PC-9 (cell line): ENCODE measurements around the gene NKAIN1.

Source experiments
- EZH2 ChIP-seq: fragments of 200-600 bp; sonication (generic); IDR thresholded peaks from 2 replicates; pipeline ENCODE4 v1.8.0; 2017; ENCODE audit warnings: antibody characterized with exemption, low read depth
- TF ChIP-seq, protein P1 (sequence below): fragments of 200-600 bp; sonication (generic); conservative IDR thresholded peaks from 2 replicates; pipeline ENCODE4 v1.6.1; 2017; ENCODE audit warnings: mixed run types, antibody characterized with exemption, mild to moderate bottlenecking, moderate library complexity

DNA sequence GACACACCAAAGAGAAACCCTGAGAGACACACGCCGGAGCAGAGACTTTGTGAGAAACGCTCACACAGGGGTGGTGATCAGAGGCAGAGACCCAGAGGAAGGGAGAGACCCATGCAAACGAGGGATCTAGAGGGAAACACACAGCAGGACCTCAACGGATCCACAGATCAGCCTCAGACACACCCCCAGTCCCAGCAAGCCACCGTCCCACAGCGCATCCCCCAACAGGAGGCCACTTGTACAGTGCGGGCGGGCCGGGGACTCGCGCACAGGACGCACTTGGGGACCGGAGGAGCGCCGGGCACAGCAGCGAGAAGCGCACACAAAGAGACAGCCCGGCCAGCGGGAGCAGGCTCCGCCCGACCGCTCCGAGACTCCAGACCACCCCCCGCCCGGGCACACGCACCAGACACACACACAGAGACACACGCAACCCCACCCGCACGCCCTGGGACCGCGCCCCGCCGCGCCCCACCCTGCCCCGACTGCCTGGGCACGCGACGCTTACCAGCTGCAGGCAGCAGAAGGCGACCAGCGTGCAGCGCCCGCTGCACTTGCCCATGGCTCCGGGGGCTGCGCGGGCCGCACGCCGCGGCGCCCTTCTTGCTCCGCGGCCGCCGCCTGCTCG lies 587 bp downstream of the NKAIN1 start:
- TF ChIP-seq, protein P1, sequence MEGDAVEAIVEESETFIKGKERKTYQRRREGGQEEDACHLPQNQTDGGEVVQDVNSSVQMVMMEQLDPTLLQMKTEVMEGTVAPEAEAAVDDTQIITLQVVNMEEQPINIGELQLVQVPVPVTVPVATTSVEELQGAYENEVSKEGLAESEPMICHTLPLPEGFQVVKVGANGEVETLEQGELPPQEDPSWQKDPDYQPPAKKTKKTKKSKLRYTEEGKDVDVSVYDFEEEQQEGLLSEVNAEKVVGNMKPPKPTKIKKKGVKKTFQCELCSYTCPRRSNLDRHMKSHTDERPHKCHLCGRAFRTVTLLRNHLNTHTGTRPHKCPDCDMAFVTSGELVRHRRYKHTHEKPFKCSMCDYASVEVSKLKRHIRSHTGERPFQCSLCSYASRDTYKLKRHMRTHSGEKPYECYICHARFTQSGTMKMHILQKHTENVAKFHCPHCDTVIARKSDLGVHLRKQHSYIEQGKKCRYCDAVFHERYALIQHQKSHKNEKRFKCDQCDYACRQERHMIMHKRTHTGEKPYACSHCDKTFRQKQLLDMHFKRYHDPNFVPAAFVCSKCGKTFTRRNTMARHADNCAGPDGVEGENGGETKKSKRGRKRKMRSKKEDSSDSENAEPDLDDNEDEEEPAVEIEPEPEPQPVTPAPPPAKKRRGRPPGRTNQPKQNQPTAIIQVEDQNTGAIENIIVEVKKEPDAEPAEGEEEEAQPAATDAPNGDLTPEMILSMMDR, result no peak
- no peak for TF ChIP-seq EZH2
